ENCODE data around the gene AKR1C1.
"Not testable (repeated sequence)": the region's sequence is repeated elsewhere in the genome, so short reads cannot be mapped to it uniquely, and the experiment has no call there.

The AKR1C1 gene

DNA sequence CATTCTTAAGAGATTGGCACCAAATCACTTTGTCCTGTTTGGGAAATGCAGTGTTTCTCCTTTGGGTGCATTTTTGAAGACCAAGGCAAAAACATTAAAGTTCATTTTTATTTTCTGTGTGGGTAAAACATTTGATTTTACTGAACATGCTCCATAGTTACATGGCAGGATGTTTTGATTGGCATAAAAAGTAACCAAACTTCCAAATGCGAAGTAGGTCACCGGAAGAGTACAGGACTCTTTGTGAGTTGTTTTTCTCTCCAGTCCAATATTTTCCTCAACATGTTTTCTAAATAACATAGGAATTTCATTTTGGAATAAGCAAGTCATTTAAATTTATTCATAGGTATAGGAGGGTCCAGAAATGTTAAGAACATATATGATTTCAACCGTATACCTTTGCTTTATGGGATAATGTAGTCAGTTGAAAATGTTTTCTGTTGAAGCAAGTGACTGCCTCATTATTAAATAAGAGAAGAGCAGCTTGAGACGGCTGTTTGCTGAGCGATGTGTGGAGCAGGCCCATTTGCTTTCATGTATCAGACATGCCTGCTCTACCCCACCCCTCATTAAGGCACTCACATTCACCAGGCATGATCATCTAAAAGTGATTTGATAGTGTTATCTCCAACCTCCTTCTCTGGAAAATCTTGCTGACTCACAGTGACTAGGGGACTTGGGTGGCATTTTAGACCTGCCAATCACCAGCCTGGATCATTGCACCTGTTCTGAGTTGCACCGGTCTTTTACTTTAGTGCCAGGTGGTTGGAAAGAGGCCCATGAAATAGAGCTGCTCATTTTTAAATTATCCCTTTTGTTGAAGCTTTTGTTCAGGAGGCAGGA is 56.8 kb downstream of the AKR1C1 start:
- not testable (repeated sequence) for DNase-seq (ENCODE audit: low read depth)

DNA sequence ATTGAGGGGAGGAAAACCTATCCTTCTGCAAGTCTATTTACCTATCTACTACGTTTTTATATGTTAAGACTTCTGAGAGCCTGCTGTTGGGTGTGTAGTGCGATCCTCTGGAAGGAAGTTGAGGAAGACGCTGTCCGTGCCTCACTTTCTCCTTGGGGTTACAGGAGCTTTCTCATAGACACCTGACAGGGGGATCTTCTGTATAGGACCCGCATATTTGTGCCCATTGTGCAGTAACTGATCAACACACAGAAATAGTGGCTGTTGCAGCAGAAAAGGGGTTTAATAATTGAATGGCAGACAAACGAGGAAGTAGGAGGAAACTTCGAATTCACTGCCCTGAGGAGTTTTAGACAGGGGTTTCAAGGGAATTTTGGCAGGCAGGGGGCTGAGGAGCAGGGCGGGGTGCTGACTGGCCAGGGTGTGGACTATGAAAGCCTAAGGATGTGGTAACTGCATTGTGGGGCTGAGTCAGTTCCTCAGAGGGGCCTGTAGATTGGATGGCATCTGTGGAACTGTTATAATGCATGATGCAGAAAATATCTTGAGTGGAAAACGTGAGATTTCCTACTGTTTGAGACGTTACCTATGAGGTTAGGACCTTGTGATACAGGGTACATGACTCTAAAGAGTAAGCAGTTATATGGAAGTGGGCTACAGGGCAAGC is 58.5 kb downstream of the AKR1C1 start:
- not testable (repeated sequence) for DNase-seq (ENCODE audit: low read depth)

DNA sequence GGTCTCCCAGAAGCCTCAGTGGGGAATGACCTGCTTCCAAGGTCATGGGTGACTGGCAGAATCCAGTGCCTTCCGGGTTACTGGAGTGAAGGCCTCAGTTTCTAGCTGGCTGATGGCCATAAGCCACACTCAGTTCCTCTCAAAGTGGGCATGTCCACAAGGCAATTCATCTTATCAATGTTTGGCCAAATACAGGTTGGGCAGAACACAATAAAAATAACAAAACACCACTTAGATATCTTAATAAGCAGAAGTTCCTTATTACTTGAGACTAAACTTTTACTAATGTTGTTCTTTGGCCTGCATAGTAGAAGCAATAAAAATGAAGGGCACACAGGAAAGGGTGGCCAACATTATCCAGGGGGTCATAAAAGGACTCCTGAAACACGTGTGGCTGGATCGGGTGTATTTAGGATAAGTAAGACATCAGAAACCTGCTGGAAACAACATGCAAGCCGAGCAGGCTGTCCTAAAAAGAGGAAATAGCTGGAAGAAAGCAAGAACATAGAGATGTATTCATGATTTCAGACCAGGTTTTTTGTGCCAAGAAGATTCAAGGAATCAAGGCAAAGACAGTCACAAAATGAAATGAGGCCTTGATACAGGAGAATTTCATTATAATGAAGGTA is 60.1 kb downstream of the AKR1C1 start:
- DNase-seq (ENCODE audit: low read depth): no peak

DNA sequence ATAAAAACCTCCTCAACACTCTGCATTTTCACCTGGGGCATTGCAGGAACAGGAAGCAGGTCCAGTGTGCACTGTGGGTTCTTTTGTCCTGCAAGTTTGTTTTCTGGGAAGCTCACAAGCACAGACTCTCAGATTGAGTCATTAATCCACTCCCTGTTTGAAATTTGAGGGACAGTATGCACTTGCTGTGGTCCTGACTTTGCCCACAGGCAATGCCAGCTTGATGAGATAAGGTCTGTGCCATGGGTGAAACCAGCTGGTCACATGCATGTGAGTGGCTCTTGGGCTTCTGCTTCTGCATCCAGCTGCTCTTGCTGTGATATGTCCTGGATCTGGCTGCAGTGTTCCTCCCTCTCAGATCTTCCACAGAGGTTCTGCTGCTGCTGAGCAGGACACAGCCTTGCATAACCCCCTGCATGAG is 62.3 kb downstream of the AKR1C1 start:
- DNase-seq (ENCODE audit: low read depth): not testable (repeated sequence)

DNA sequence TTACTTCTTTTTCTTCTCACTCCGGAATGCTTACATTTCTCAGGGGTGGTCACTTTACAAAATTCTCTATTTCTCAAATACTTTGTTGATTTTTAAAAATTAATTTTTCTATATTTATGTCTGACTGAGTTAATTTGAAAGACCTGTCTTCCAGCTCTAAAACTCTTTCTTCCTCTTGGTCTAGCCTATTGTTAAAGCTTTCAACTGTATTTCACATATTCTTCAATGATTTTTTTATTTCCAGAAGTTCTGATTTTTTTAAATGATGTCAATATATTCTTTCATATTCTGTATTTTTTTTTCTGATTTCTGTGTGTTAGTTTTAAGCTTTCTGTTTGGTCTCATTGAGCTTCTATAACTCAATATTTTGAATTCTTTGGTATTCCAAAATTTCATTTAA is 67.8 kb downstream of the AKR1C1 start:
- no peak for DNase-seq (ENCODE audit: low read depth)

DNA sequence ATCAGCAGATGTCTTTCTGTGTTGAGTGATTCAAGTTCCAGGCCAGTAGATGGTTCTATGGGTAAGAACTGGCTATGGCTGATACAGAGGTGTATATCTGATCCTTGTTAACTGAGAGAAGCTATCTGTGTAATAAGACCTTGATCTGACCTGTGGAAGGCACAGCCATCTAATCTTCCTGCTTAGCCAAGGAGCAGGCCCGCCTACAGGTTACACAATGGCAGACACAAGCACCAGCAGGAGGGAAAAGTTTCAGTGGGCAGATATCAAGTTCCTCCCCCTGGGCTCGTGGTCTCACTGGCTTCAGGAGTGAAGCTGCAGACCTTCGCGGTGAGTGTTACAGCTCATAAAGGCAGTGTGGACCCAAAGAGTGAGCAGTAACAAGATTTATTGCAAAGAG is 68.4 kb downstream of the AKR1C1 start:
- not testable (repeated sequence) for DNase-seq (ENCODE audit: low read depth)

DNA sequence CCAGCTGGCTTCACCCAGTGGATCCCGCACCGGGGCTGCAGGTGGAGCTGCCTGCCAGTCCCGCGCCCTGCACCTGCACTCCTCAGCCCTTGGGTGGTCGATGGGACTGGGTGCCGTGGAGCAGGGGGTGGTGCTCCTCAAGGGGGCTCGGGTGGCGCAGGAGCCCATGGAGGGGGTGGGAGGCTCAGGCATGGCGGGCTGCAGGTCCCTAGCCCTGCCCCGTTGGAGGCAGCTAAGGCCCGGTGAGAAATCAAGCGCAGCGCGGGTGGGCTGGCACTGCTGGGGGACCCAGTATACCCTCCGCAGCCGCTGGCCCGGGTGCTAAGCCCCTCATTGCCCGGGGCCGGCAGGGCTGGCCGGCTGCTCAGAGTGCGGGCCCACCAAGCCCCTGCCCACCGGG is 69.2 kb downstream of the AKR1C1 start:
- not testable (repeated sequence) for DNase-seq (ENCODE audit: low read depth)

Data from activated T-helper 1 cell treated with Interleukin-2 at 50 U/mL for 16 hours (primary cell).